VCaP (cell line): ENCODE results near the gene TNNI3K.
"Not testable (repeated sequence)": the region's sequence is repeated elsewhere in the genome, so short reads cannot be mapped to it uniquely, and the experiment has no call there.

Source experiments
- H3K27ac ChIP-seq: fragments of 450-650 bp; 2 replicates; pipeline ENCODE4 v1.5.1; 2017
- CTCF ChIP-seq: fragments of 450-650 bp; conservative IDR thresholded peaks from 2 replicates; pipeline ENCODE4 v1.5.1; 2017; ENCODE audit warnings: mild to moderate bottlenecking, moderate library complexity

TNNI3K gene

GRCh38 chr1:74245168-74245772, 10.1 kb downstream of the TNNI3K start:
- no peak for TF ChIP-seq CTCF
- no peak overlapping the region for H3K27ac ChIP-seq

- no peak overlapping the region for H3K27ac ChIP-seq
- no peak for TF ChIP-seq CTCF
These were observed 11.1 kb downstream of the TNNI3K start for GRCh38 chr1:74246315-74246714.

GRCh38 chr1:74247881-74248528, 12.8 kb downstream of the TNNI3K start:
- no peak overlapping the region for H3K27ac ChIP-seq
- no peak for TF ChIP-seq CTCF

- H3K27ac ChIP-seq, result not testable (repeated sequence)
These were observed 18.1 kb downstream of the TNNI3K start for GRCh38 chr1:74253243-74253824.

- TF ChIP-seq CTCF, result no peak
These were observed 30.8 kb downstream of the TNNI3K start for GRCh38 chr1:74266001-74266400.

GRCh38 chr1:74271503-74271902, 36.3 kb downstream of the TNNI3K start:
- no peak overlapping the region for H3K27ac ChIP-seq
- TF ChIP-seq CTCF, result no peak

More at GRCh38 chr1:74266001-74266400, 30.8 kb downstream of the TNNI3K start:
- no peak overlapping the region for H3K27ac ChIP-seq

GRCh38 chr1:74280642-74281396, 45.6 kb downstream of the TNNI3K start:
- no peak for TF ChIP-seq CTCF
- no peak overlapping the region for H3K27ac ChIP-seq
